GM10266 (cell line): Measurements from ENCODE around the gene SMAD6.

ENCODE experiments used
- DNase-seq: peaks from one replicate; pipeline ENCODE4 v3.0.0; 2012; ENCODE audit errors: extremely low spot score
- CTCF ChIP-seq: IDR thresholded peaks from 2 replicates; pipeline ENCODE4 v1.5.1; 2012; ENCODE audit warnings: mild to moderate bottlenecking, low read depth; ENCODE audit not compliant: control insufficient read depth, insufficient read depth; ENCODE audit errors: missing control alignments

Gene SMAD6

GRCh38 chr15:66831801-66832390 lies 129.9 kb downstream of the SMAD6 start:
- TF ChIP-seq CTCF = no peak
- no peak for DNase-seq
